ENCODE measurements around the gene GAA. TPM values are rescaled to one million over a fixed set of nuclear protein-coding genes. Genes with fewer than 3 reads are reported as not detected.

The GAA gene
- total RNA-seq, 2 donors from 2014 or later, result 16.7 to 23.8 TPM

DNA sequence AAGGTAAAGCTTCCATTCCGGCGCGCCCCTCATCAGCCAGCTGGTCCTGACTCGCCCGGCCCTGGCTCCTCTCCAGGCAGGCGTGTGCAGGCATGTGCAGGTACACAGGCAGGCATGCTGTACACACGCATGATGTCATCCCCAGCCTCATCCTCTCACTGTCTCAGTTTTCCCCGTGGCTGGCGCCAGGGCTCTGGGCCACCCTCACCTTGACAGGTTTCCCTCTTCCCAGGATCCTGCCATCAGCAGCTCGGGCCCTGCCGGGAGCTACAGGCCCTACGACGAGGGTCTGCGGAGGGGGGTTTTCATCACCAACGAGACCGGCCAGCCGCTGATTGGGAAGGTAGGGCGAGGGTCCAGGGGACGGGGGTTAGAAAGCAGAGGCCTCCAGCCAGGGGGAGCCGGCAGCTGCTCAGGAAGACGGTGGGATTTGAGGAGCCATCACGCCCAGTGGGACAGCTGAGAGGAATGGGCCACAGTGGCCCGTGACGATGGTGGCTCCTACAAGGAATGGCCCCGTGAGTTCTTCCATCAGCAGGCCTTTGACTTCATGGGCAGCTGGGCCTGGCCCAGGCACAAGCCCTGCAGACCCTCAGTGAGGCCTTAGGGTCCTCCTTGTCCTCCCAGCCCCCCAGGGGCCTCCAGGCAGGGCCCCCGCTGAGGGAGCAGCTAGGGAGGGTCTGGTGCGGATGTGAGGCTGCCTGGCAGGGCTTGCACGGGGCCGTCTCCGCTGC, 8.5 kb downstream of the GAA start:
- H3K36me3 Mint-ChIP-seq (ENCODE audit: low read depth), result no peaks in the 10 kb centered on the region
- no peaks in the 10 kb centered on the region for H3K27me3 Mint-ChIP-seq
- H3K27ac Mint-ChIP-seq, result no peak overlapping the region
- ATAC-seq (no peak), DNase-seq (no peak)
- no peaks in the 10 kb centered on the region for H3K9me3 ChIP-seq (ENCODE audit: control insufficient read depth, low read length, poor library complexity, severe bottlenecking)
- peaks cover 3% of the 10 kb centered on the region for H3K4me1 Mint-ChIP-seq
- no peak overlapping the region for H3K4me3 Mint-ChIP-seq

DNA sequence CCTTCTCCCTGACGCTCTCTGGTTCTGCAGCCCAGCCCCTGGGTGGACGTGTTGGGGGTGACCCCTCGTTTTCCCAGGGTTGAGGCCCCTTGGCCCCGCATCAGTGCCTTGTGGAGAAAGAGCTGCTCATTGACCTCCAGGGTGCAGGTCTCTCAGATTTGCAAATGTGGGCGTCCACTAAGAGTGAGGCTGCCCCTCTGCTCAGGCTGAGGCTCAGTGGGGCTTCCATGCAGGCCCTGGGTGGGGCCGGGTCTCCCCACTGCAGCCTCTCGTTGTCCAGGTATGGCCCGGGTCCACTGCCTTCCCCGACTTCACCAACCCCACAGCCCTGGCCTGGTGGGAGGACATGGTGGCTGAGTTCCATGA, 9.0 kb downstream of the GAA start:
- Mint-ChIP-seq H3K4me1 (peaks cover 3% of the 10 kb centered on the region), H3K27ac (no peak overlapping the region), H3K4me3 (no peak overlapping the region), H3K27me3 (no peaks in the 10 kb centered on the region), H3K36me3 (ENCODE audit: low read depth) (no peaks in the 10 kb centered on the region)
- DNase-seq (no peak), ATAC-seq (no peak)
- H3K9me3 ChIP-seq (ENCODE audit: control insufficient read depth, low read length, poor library complexity, severe bottlenecking), result no peaks in the 10 kb centered on the region

DNA sequence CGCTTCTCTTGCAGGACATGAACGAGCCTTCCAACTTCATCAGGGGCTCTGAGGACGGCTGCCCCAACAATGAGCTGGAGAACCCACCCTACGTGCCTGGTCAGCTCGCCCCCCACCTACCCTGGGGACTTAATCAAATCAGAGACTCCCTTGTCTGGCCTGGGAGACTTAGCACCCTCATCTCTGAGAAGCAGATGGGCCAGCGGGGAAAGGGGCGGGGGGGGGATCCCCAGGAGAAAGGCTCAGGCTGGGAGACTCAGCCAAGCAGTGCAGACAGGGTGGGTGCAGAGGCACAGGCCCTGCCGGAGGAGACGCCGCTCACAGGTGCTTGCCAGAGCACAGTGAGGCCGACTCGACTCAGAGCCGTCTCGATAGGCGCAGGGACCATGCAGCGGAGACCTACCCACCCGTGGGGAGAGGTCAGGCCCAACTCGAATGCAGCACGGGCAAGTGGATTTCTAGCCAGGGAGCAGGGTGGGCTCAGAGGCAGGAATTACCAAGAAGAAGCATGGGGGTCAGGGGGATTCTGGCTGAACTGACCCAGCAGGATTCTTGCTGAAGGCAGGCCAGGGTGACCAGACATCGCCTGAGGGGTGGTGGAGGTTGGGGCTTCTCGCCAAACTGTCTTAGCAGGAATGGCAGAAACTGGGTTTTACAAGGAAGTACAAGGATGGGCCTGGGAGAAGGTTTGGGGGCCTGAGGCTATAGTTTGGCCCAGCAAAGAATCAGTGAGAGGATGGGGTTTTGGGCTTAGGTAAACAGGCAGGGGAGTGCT, 9.7 kb downstream of the GAA start:
- no peak overlapping the region for H3K27ac Mint-ChIP-seq
- no peaks in the 10 kb centered on the region for H3K27me3 Mint-ChIP-seq
- DNase-seq (no peak), ATAC-seq (no peak)
- no peaks in the 10 kb centered on the region for H3K9me3 ChIP-seq (ENCODE audit: control insufficient read depth, low read length, poor library complexity, severe bottlenecking)
- no peak overlapping the region for H3K4me3 Mint-ChIP-seq
- no peaks in the 10 kb centered on the region for H3K36me3 Mint-ChIP-seq (ENCODE audit: low read depth)
- H3K4me1 Mint-ChIP-seq, result peaks cover 3% of the 10 kb centered on the region

DNA sequence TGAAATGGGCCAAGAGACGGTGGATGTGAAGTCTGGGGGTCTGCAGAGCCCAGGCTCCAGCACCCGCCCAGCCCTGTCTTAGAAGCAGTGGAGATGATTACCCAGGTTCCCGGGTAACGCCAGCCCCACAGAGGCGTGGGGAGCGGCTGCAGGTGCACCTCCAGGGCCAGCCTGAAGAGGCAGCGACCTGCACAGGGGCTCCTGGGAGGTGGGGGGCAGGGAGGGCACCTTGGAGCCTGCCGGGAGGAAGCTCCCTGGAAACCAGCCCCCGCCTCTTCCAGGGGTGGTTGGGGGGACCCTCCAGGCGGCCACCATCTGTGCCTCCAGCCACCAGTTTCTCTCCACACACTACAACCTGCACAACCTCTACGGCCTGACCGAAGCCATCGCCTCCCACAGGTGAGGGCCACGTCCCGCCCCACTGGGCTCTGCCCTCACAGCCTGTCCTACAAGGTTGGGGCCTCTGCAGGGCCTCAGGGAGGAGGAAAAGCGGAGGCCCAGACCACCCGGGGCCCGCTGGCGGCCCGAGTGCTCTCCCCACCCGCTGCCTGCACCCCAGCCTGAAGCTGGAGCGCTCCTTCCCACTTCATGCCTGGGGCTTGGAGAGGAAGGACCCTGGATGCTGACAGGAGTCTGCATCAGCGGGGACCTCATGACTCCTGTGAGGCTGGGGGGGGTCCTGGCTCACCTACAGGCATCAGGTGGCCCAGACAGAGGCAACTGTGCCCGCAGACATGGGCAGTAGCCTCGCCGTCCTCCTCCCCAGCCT, 10.5 kb downstream of the GAA start:
- H3K27ac Mint-ChIP-seq, result no peak overlapping the region

DNA sequence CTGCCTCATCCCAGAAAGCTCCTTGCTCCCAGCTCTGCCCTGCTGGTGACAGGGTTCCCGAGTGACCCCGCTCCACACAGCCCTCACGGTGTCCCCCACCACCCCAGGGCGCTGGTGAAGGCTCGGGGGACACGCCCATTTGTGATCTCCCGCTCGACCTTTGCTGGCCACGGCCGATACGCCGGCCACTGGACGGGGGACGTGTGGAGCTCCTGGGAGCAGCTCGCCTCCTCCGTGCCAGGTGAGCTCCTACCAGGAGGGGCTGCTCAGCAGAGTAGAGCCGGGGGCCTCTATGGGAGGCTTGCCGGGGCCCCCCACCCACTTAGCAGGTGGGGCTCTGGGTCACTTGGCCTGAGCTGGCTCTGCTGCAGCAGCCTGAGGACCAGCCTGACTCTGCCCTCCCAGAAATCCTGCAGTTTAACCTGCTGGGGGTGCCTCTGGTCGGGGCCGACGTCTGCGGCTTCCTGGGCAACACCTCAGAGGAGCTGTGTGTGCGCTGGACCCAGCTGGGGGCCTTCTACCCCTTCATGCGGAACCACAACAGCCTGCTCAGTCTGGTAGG, 11.2 kb downstream of the GAA start:
- Mint-ChIP-seq H3K27ac (no peak overlapping the region), H3K36me3 (ENCODE audit: low read depth) (no peaks in the 10 kb centered on the region)
- no peak for DNase-seq

More for the DNA sequence above, 10.5 kb downstream of the GAA start:
- Mint-ChIP-seq H3K4me3 (no peak overlapping the region), H3K4me1 (peaks cover 3% of the 10 kb centered on the region), H3K27me3 (no peaks in the 10 kb centered on the region), H3K36me3 (ENCODE audit: low read depth) (no peaks in the 10 kb centered on the region)
- DNase-seq (no peak), ATAC-seq (no peak)
- H3K9me3 ChIP-seq (ENCODE audit: control insufficient read depth, low read length, poor library complexity, severe bottlenecking), result no peaks in the 10 kb centered on the region

DNA sequence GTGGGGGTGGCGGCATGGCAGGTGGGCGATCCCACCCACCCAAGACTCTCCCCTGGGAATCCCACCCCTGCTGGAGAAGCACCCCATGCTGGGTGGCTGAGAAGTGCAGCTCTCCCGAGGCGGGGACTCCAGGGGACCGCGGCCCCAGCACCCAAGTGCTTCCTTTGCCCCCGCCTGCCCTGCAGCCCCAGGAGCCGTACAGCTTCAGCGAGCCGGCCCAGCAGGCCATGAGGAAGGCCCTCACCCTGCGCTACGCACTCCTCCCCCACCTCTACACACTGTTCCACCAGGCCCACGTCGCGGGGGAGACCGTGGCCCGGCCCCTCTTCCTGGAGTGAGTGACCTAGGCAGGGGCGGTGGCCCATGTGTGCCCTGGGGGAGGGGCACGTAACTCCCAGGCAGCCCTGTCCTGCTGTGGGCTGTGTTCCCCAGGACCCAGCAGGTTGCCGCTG, 11.7 kb downstream of the GAA start:
- no peak for DNase-seq
- no peaks in the 10 kb centered on the region for H3K27me3 Mint-ChIP-seq
- H3K4me1 Mint-ChIP-seq, result peaks cover 3% of the 10 kb centered on the region

More for the DNA sequence above, 11.2 kb downstream of the GAA start:
- H3K27me3 Mint-ChIP-seq, result no peaks in the 10 kb centered on the region
- no peak overlapping the region for H3K4me3 Mint-ChIP-seq
- peaks cover 3% of the 10 kb centered on the region for H3K4me1 Mint-ChIP-seq
- ATAC-seq, result no peak
- no peaks in the 10 kb centered on the region for H3K9me3 ChIP-seq (ENCODE audit: control insufficient read depth, low read length, poor library complexity, severe bottlenecking)

DNA sequence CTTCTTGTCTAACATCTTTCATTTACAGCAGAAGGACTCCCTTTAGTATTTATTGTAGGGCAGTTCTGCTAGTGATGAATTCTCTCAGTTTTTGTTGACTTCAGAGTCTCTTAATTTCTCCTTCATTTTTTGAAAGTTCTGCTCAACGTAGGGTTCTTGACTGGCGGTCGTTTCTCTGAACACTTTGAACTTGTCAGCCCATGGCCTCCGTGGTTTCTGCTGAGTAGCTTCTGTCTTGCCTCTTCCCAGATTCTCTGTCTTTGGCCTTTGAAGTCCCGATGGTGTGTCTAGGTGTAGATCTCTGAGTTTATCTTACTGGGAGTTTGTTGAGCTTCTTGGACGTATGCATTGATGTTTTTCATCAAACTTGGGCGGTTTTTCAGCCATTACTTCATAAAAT, 13.4 kb downstream of the GAA start:
- DNase-seq (no peak), ATAC-seq (no peak)
- no peak overlapping the region for H3K4me3 Mint-ChIP-seq
- peaks cover 3% of the 10 kb centered on the region for H3K4me1 Mint-ChIP-seq
- no peaks in the 10 kb centered on the region for H3K9me3 ChIP-seq (ENCODE audit: control insufficient read depth, low read length, poor library complexity, severe bottlenecking)
- no peaks in the 10 kb centered on the region for H3K36me3 Mint-ChIP-seq (ENCODE audit: low read depth)
- no peak overlapping the region for H3K27ac Mint-ChIP-seq
- H3K27me3 Mint-ChIP-seq, result no peaks in the 10 kb centered on the region

More for the DNA sequence above, 11.7 kb downstream of the GAA start:
- H3K9me3 ChIP-seq (ENCODE audit: control insufficient read depth, low read length, poor library complexity, severe bottlenecking), result no peaks in the 10 kb centered on the region
- H3K4me3 Mint-ChIP-seq, result no peak overlapping the region
- H3K36me3 Mint-ChIP-seq (ENCODE audit: low read depth), result no peaks in the 10 kb centered on the region
- no peak for ATAC-seq
- H3K27ac Mint-ChIP-seq, result no peak overlapping the region

DNA sequence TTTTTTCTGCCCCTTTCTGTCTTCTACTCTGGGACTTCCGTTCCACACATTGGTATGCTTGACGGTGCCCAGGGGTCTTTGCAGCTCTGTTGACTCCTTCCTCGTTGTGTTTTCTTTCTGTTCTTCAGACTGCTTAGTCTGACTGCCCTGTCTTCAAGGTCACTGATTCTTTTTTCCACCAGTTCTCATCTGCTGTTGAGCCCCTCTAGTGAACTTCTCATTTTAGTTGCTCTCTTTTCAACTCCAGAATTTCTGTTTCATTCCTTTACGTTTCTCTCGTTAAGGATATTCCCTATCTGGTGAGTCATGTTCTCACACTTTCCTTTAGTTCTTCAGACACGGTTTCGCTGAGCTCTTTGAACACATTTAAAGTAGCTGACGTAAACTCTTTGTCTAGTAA, 13.8 kb downstream of the GAA start:
- Mint-ChIP-seq H3K27me3 (no peaks in the 10 kb centered on the region), H3K4me3 (no peak overlapping the region), H3K36me3 (ENCODE audit: low read depth) (no peaks in the 10 kb centered on the region), H3K27ac (no peak overlapping the region), H3K4me1 (peaks cover 3% of the 10 kb centered on the region)
- no peaks in the 10 kb centered on the region for H3K9me3 ChIP-seq (ENCODE audit: control insufficient read depth, low read length, poor library complexity, severe bottlenecking)
- DNase-seq (no peak), ATAC-seq (no peak)

DNA sequence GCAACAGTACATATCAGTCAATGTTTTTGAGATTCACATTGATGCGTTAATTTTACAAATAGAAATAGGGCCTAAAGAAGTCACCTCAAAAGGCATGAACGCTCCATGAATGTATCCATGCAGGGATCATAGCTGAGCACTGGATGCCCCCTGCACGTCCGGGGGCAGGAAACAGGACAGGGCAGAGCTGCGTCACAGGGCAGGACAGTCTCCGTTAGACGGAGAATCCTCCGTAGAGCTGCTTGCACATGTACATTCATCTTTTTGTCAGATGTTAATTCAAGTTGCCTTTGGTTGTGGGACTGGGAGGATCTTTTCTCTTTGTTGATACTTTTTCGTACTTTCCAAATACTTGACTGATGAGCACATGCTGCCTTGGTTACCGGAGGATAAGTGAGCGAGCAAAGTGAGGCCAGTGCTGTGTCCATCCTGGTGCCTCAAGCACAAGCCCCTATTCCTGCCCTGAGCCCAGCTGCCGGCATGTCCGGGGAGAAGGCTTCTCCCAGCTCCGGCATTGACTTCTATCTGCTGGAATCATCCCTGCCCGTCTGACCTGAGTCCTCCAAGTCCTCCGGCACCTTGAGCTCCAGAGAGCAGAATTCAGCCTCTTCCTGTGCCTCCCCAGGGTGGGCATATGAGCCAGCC, 15.0 kb downstream of the GAA start:
- Mint-ChIP-seq H3K36me3 (ENCODE audit: low read depth) (no peaks in the 10 kb centered on the region), H3K27ac (no peak overlapping the region), H3K4me1 (peaks cover 3% of the 10 kb centered on the region), H3K27me3 (no peaks in the 10 kb centered on the region), H3K4me3 (no peak overlapping the region)
- DNase-seq (no peak), ATAC-seq (no peak)
- H3K9me3 ChIP-seq (ENCODE audit: control insufficient read depth, low read length, poor library complexity, severe bottlenecking), result no peaks in the 10 kb centered on the region

DNA sequence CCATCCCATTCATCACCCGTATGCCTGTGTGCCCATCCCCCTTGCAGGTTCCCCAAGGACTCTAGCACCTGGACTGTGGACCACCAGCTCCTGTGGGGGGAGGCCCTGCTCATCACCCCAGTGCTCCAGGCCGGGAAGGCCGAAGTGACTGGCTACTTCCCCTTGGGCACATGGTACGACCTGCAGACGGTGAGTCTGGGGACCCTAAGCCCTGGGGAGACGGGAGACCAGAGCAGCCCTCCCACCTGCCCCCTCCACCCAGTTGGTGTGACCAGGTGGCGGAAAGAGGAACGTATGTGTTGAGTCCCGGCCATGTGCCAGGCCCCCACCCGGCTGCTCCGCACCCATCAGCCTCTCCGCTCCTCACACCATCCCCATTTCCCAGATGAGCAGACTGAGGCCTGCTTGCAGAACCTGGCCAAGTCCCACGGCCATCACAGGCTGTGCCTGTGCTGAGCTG, 15.6 kb downstream of the GAA start:
- no peaks in the 10 kb centered on the region for H3K9me3 ChIP-seq (ENCODE audit: control insufficient read depth, low read length, poor library complexity, severe bottlenecking)
- H3K27ac Mint-ChIP-seq, result no peak overlapping the region
- DNase-seq, result no peak
- no peak overlapping the region for H3K4me3 Mint-ChIP-seq
- H3K36me3 Mint-ChIP-seq (ENCODE audit: low read depth), result no peaks in the 10 kb centered on the region
- H3K27me3 Mint-ChIP-seq, result no peaks in the 10 kb centered on the region
- ATAC-seq, result no peak
- peaks cover 3% of the 10 kb centered on the region for H3K4me1 Mint-ChIP-seq

DNA sequence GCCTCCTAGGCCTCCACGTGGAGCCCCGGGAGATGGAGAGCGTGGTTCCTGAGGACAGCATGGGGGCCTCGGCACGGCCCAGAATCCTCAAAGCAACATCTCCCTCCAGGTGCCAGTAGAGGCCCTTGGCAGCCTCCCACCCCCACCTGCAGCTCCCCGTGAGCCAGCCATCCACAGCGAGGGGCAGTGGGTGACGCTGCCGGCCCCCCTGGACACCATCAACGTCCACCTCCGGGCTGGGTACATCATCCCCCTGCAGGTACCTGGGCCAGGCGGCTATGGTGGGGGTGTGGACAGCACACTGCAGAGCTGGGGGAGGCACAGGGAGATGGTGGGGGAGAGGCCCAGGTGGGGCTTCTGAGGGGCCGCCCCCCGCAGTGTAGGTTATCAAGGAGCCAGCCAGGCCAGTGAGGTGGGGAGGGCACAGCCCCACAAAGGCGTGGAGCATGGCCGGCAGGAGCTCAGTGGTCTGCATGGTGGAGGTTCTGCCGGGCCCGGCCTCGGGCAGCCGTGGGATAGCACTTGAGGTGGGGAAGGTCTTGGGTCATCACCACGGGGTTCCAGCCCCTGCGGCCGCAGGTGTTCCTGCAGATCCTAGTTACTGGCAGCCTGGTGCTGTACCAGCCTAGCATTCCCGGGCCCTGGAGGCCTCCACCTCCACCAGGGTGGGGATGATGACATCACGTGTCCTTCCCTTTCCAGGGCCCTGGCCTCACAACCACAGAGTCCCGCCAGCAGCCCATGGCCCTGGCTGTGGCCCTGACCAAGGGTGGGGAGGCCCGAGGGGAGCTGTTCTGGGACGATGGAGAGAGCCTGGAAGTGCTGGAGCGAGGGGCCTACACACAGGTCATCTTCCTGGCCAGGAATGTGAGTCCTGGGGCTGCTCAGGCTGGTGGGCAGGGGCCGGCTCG, 16.4 kb downstream of the GAA start:
- no peak overlapping the region for H3K27ac Mint-ChIP-seq
- H3K27me3 Mint-ChIP-seq, result no peaks in the 10 kb centered on the region
- no peak for ATAC-seq
- no peaks in the 10 kb centered on the region for H3K36me3 Mint-ChIP-seq (ENCODE audit: low read depth)
- H3K4me3 Mint-ChIP-seq, result no peak overlapping the region
- no peak for DNase-seq
- H3K4me1 Mint-ChIP-seq, result peaks cover 3% of the 10 kb centered on the region
- no peaks in the 10 kb centered on the region for H3K9me3 ChIP-seq (ENCODE audit: control insufficient read depth, low read length, poor library complexity, severe bottlenecking)
